HG02759 (cell line): ENCODE measurements around the gene ASIC4.

Experiments
- ATAC-seq: cut with Tn5 transposase; IDR thresholded peaks from one replicate; pipeline ENCODE4 v1.9.1; 2021; ENCODE audit warnings: mild to moderate bottlenecking, moderate library complexity; ENCODE audit not compliant: unreplicated experiment

The ASIC4 gene

DNA sequence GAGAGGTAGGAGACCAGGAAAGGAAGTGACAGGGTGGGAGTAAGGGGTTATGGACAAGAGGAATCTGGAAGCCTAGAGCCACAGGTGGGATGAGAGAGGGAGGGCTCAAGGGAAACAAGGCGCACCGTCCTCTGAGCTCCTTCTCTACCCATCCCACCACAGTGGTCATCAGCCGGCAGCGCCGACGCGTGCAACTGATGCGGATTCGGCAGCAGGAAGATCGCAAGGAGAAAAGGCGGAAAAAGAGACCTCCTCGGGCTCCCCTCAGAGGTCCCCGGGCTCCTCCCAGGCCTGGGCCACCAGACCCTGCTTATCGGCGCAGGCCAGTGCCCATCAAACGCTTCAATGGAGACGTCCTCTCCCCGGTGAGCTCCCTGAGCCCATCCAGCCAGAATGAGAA is 34.7 kb downstream of the ASIC4 start:
- no peak for ATAC-seq

DNA sequence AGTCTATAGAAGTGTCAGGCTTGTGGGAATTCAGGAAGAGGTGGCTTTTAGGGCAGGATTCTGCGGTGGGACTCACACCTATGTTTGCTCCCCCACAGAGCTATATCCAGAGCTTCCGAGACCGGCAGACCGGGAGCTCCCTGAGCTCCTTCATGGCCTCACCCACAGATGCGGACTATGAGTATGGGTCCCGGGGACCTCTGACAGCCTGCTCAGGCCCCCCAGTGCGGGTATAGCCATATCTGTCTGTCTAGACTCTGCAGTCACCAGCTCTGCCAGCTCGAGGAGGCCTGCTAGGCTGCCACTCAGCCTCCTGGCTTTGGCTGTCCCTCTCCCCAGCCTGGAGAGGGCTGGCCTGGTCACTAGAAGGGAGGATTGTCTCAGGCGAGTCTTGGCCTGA is 35.3 kb downstream of the ASIC4 start:
- no peak for ATAC-seq

DNA sequence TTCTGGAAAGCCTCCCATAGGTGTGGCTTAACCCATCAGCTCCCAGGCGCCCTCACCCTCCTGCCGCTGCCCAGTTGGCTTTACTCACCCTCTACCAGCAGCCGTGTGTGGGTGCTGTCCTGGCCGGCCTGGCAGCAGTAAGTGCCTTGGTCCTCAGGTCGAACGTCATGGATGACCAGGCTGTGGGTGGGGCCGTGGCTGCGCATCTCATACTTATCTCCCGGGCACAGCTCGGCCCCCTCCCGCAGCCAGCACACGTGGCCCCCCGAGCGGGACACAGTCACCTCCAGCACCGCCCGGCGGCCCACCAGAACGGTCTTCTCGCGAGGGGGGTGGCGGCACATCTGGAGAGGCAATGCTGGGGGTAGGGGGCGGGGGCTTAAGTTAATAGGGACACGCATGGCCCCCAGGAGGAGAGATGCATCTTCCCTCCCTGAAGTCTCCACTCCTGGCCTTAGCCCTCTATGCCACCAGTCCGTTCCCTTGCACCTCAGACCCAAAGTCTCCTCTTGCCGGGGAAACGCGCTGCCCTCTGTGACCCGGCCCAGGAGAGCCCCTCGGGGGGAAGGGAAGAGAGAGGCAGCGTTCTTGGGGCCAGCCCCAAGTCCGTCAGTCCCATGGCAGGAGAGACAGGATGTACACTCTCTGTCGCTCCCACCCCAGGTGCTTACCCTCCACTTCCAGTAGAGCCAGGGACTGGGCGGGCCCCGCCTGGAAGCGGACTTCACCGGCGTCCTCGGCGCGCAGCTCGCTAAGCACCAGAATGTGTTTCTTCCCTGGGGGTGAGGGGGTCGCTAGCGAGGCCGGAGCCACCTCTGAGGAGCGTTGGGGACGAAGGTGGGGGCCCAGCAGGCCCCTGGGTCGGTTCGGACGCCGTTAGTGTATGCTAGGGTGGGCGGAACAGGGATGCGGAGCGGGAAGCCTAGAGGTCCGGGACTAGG is 37.4 kb downstream of the ASIC4 start:
- peak; percentile 13 for ATAC-seq

DNA sequence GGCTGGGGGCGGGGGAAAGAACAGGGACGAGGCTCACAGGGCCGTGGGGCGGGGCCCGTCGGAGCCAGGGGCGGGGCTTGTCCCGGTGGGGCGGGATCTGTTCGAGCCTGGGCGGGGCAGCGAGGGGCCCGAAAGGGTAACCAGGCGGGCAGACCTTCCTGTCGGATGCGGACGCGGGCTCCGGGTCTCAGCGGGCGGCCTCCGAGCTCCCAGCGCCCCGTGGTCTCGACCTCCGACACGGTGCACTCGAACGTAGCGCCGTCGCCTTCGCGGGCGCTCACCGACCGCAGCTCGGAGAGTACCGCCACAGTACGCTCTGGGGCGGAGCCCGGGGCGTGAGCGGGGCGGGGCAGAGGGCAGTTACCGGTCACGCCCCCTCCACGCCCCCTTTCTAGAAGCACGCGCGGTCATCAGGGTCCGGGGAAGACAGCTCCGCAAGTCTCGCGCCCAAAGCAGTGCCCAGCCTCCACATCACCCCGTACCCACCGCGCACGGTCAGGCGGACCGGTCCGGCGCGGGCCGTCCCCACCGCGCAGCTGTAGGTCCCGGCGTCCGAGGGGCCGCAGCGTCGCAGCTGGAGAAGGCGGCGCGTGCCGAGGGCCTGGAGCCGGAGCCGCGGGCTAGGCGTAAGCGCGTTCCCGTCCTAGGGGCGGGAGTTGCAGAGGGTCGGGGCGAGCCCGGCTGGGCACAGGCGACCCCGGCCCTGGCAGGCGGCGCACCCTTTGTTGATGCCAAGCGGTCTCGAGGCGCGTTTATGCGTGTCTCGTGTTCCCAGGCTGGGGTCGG is 38.3 kb downstream of the ASIC4 start:
- ATAC-seq: peak; percentile 94

DNA sequence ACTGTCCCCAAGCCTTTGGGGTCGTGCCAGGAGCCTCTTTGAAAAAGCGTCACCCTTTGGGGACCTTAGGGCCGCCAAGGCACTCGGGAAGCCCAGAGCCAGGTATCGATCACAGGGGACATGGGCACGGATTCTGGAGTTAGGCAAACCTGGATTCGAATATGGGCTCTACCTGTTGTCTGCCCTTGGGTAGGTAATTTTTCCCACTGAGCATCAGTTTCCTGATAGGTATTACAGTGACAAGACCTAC is 38.8 kb downstream of the ASIC4 start:
- no peak for ATAC-seq

DNA sequence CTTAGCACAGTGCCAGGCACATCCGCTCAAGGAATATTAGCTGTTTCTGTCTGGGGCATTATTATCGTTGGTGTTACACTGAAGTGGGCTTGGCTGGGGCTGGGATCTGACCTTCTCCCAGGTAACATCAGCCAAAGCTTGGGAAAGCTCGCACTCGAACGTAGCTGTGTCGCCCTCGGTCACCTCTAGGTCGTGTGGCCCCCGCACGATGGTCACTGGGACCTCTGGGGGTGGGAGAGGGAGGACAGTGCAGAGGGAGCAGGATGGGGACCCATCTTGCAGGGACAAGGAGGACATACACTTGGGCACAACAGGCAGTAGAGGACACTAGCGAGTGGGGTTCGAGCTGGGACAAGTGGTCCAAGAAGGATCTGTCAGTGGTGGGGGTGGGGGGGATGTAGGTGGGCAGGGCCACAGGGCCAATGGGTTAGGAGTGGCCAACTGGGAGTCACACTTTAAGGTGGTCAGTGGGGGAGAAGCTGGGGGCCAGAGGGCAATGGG is 39.2 kb downstream of the ASIC4 start:
- ATAC-seq: no peak

DNA sequence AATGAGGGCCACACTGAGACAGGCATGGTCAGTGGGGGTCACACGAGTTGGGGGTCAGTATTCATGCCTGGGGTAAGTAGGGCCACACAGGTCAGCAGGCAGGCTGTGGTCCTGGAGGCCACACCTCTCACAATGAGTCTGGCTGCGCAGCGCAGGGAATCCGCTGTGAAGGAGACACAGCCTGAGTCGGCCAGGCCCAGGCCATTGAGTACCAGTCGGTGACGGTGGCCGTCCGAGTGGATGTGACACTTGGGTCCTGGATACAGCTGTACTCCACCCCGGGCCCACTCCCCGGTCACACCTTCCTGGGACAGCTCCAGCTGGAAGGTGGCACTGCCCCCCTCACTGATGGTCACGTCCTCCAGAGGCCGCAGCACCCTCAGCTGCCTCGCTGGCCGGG is 40.1 kb downstream of the ASIC4 start:
- ATAC-seq: no peak

DNA sequence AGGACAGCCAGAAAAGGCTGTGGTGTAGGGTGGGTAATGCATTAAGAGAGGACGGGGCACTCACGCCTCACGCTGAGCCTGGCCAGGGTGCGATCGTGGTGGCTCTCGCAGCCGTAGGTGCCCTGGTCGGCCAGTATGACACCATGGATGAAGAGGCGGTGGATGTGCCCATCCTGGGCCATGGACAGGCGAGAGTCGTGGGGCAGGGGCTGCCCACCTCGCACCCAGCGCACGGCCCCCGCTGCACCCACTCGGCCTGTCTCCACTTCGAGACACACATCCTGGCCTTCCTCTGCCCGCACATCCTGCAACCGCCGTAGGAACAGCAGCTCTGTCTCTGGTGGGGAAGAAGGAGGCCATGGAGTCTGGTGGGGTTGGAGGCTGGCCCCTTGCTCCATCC is 41.7 kb downstream of the ASIC4 start:
- ATAC-seq: no peak

DNA sequence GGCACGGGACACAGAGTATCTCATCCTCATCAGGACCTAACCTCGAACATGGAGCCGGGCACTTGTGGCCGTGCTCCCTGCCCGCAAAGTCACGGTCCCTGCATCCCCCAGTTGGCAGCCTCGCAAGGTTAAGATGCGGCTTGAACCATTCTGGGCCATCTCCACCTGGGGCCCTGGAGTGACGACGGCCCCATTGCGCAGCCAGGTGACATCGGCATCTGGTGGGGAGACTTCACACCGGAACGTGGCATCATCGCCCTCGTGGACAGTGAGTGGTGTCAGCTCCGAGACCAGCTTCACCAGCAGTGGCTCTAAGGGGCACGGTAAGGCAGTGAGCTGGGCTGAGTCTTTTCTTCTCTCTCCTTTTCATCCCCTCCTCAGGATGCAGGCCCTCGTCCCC is 42.1 kb downstream of the ASIC4 start:
- ATAC-seq: no peak

DNA sequence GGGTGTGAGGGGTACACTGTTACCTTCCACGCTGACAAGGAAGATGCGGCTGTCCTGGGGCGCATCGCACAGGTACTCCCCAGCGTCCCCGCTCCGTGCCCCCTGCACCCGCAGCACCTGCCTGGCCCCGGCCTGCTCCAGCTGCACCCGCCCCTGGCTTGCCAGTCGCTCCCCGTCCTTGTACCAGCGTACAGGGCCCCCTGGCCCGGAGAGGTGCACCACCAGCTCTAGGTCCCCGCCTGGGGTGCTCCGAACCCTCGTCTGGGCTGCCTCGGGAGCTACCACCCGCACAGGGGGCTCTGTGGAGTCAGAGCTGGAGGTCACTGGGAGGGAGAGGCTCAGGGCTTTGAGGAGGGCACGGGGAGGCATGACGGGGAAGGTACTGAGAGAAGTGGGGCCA is 43.0 kb downstream of the ASIC4 start:
- no peak for ATAC-seq

DNA sequence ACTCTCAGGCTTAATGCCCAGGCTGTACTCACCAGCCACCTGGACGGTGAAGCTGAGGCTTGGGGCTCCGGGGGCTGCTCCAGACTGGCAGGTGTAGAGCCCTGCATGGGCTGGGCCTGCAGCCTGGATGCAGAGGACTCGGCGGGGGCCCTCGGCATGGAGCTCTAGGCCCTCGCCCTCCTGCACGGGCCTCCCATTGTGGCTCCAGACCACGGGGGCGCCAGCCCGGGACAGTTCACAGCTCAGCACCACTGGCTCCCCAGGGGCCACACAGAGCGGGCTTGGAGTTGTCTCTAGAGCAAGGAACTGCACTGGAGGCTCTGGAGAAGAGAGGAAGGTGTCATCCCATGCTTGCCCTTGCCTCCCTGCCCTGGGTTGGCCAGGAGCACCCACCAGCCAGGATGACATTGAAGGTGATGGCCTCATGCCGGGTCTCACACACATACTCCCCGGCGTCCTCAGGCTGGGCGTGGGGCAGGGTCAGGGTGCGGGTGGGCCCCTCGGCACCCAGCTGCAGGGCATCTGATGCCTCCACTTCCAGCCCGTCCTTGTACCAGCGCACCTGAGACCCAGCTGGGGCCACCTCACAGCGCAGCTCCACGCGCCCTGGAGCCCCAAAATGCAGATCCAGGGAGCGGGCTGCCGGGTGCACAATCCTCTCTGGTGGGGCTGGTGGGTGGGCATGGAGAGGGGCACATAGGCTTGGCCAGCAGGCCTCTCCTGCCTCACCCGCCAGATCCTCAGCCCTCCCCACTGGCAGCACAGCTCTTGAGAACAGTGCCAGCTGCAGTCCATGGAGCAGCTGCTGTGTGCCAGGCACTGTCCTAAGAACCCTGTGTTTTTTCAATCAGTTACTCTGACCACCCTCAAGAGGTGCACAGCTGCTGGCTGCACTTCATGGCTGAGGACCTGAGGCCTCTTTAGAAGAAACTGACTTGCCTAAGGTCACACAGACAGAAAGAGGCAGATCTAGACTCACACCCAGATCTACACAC is 43.8 kb downstream of the ASIC4 start:
- no peak for ATAC-seq

DNA sequence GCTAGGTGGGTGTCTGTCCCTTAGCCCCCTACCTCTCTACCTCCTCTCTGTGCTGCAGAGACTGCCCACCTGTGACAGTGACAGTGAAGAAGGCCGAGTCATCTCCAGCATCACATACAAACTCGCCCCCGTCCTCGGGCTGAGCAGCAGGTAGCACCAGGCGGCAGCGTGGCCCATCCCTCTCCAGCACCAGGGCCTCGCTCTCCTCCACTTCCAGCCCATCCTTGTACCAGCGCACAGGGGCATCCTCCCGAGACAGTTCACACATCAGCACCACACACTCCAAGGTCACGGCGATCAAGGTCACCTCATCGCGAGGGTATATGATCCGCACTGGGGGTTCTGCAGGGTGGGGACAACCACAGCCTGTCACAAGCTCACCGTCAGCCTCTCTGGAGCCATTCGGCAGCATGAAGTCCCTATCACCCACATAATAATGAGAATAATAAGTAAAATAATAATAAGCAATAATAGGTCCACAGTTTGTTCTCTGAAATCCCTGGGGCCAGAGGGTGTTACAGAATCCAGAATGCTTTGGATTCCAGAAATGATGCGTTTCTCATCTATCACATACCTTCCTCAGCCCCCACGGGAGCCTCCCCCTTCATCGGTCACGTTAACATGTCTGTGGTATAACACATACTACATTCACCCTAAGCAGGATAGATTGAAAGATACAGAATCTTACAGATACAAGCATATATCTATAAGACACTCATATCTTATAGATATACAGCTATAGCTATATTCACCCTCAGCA is 45.1 kb downstream of the ASIC4 start:
- no peak for ATAC-seq

DNA sequence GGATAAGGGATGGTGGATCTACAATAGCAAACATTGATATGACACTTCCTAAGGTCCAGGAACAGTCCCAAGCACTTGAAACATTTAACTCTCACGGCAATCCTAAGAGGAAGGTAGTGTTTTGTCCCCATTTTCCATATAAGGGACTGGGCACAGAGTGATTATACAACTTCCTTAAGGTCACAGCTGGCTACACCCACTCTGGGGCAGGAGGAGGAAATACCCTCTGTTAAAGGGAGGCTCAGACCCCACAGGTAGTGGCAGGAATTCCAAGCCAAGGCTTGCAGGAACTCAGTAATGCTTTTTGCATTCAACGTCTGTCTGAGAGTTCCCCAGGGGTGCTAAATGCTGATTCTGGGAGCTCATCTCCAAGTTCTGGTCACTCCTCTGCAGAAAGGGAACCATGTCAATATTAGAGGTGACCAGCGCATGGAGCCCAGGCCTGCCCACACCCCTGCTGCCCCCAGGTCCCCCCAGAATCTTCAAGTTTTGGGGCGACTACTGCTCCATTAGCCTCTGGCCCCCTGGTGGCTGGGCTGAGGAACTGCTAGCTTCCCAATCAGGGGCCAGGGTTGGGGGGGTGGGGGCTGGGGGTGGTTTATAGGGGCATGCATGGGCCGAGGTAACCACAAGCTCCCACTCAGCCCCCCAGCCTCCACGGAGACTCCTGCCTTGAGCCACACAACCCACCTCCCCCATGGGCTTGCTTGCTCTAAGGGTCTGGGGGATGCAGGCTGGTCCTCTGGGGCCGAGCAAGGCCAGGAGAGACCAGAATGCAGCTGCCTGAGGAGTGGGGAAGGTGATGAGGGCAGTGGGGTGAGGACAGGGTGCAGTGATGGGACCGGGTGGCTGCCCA is 46.0 kb downstream of the ASIC4 start:
- no peak for ATAC-seq

DNA sequence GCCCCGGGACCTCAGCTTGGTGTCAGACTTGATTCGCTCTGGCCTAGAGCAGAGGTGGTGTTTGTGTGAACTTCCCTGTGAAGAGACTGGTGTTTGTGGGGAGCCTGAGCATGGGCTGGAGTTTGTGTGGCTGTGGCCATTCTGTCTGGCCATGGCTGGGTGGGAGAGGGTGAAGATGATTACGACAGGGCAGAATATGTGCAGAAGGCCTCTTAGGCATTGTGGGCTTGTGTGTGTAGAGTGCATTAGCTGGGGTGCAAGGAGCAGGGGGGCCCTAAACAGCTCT is 46.6 kb downstream of the ASIC4 start:
- no peak for ATAC-seq

DNA sequence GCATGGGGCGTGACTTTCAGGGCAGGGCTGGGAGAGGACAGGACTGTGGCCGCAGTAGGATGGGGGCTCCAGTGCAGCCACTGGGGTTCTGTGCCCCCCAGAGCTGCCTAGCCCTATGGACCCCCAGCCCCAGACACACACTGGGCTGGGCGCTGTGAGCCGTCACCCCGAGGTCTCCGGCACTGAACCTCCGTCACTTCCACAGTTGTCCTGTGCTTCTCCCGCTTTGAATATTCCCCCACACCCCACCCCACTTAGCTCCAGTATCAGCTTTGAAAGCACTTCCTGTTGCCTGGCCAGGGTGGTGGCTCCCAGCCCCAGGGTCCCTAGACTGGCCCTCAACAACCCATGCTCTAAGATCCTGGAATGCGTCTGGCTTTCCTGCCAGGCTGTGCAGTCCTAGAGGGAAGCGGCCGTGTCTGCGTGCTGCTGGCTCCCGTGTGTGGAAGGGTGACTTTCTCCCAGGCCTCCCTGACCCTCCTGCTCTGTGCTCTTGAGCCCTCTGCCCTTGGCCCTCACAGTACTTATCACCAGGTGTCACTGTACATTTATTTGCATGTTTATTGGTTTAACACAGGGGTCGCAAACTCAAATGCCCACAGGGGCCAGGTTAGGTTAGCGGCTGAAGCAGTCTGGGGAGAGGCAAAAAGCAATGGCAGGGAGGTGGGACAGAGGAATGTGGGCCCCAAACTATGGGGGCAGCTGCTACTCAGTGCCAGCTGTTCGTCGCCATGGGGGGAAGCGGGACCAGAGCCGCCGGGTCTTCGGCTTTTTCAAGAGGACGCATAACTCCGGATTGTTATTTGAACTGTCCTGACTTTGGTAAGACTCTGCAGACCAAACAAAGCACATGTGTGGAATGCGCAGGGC is 47.1 kb downstream of the ASIC4 start:
- ATAC-seq: no peak

DNA sequence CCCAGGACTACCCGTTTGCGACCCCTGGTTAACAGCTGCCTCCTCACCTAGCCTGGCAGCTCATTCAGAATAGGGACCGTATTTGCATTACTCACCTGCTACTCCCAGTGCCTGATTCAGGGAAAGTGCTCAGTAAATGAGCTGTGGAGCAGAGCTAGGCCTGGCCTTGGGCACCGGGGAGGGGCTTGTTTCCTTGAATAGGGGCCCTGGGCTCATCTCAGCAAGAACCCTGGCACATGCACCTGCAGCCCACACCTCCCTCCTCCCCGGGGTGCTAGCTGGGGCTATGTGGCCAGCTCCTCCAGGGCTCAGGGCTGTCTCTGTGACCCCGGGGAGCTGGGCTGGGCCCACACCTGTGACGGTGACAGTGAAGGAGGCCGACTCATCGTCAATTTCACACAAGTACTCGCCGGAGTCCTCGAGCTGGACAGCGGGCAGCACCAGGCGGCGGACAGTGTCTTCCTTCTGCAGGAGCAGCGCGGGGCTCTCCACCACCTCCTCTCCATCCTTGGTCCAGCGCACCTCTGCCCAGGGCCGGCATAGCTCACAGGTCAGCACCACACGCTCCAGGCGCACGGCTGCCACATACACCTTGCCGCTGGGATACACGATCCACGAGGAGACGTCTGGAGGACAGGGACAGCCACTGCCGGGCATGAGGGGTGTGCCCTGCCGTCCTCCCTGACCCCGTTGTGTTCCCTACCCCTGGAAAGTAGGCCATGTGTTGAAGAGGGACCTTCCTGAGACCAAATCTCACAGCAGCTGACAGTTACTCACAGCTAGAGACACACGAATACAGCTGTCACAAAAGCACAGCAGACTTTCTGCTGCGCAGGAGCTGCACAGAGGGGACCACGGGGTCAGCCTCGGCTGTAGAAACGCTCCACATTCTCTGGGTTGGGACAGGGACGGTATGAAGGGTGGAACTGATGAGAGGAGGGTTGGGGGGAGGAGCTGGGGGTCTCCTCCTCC is 48.1 kb downstream of the ASIC4 start:
- no peak for ATAC-seq

DNA sequence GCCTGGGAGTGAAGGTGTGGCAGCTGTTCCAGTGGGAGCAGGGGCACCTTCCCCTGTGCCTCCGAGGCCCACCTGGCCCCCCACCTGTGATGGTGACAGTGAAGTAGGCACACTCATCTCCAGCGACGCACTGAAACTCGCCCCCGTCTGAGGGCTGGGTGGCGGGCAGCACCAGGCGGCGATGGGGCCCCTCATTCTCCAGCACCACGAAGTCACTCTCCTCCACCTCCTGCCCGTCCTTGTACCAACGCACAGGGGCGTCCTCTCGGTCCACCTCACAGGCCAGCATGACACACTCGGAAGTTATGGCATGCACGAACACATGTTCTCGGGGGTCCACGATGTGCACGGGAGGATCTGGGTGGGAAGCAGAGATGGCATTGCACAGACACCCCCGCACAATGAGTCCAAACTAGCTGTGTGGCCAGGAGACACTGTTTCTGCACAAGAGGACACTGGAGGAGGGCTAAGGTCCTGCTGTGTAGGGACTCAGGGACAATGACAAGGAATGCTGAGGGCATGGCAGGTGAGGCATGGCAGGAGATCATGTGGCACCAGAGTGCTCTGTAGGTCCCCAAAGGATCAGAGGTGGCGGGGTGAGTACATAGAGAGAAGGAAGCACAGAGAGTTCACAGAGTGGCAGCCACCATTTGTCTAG is 49.1 kb downstream of the ASIC4 start:
- ATAC-seq: no peak
